ENCODE measurements around the gene CPHXL. TPM values are rescaled to one million over a fixed set of nuclear protein-coding genes. Genes with fewer than 3 reads are reported as not detected.

The CPHXL gene
- total and polyA plus RNA-seq, 9 of the 15 experiments (the other 6 are each of a cell fraction or from before 2014, with no cell fraction given), result not detected

DNA sequence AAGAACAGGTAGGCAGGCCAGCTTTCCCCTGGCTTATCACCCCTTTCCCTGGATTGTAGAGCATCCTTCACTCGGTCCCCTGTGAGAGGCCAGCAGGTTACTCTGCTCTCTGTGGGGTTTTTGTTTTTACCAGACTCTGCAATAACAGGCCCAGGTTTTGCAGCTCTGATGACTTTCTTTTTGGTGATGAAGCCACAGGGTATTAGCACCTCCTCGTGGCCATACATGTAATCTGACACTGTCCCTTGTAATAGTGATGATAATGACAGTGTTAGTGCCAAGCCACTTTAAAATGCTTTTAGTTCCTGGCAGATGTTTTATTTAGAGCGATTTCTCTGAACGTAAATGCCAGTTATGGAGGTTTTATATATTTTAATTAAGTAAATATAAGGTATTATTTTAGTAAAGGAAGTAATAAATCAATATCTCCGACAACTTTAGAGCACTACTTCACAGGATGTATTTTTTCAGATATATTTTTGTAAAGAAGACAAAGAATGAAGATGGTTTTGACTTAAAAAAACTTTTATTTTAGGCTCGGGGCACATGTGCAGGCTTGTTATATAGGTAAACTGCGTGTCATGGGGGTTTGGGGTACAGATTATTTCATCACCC lies 38.0 kb upstream of the CPHXL start (continued):
- TF ChIP-seq, protein P1, sequence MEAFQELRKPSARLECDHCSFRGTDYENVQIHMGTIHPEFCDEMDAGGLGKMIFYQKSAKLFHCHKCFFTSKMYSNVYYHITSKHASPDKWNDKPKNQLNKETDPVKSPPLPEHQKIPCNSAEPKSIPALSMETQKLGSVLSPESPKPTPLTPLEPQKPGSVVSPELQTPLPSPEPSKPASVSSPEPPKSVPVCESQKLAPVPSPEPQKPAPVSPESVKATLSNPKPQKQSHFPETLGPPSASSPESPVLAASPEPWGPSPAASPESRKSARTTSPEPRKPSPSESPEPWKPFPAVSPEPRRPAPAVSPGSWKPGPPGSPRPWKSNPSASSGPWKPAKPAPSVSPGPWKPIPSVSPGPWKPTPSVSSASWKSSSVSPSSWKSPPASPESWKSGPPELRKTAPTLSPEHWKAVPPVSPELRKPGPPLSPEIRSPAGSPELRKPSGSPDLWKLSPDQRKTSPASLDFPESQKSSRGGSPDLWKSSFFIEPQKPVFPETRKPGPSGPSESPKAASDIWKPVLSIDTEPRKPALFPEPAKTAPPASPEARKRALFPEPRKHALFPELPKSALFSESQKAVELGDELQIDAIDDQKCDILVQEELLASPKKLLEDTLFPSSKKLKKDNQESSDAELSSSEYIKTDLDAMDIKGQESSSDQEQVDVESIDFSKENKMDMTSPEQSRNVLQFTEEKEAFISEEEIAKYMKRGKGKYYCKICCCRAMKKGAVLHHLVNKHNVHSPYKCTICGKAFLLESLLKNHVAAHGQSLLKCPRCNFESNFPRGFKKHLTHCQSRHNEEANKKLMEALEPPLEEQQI (IDR thresholded peaks at IDR 0.05), result no peak
- TF ChIP-seq, protein P2, sequence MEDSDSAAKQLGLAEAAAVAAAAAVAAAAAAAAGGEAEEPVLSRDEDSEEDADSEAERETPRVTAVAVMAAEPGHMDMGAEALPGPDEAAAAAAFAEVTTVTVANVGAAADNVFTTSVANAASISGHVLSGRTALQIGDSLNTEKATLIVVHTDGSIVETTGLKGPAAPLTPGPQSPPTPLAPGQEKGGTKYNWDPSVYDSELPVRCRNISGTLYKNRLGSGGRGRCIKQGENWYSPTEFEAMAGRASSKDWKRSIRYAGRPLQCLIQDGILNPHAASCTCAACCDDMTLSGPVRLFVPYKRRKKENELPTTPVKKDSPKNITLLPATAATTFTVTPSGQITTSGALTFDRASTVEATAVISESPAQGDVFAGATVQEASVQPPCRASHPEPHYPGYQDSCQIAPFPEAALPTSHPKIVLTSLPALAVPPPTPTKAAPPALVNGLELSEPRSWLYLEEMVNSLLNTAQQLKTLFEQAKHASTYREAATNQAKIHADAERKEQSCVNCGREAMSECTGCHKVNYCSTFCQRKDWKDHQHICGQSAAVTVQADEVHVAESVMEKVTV (CRISPR knock-in tag; IDR thresholded peaks at IDR 0.05), result peak; percentile 81
- TF ChIP-seq JUND (IDR thresholded peaks at IDR 0.05; ENCODE audit: borderline replicate concordance, low read depth, low read length) (peak; percentile 29; the same call in 1 of the 2 replicates), JUND (tag; IDR thresholded peaks at IDR 0.05; ENCODE audit: borderline replicate concordance, low read depth, low read length) (no peak; the same call in 2 of the 3 replicates), ZNF324 (CRISPR knock-in tag; IDR thresholded peaks at IDR 0.05) (no peak)

DNA sequence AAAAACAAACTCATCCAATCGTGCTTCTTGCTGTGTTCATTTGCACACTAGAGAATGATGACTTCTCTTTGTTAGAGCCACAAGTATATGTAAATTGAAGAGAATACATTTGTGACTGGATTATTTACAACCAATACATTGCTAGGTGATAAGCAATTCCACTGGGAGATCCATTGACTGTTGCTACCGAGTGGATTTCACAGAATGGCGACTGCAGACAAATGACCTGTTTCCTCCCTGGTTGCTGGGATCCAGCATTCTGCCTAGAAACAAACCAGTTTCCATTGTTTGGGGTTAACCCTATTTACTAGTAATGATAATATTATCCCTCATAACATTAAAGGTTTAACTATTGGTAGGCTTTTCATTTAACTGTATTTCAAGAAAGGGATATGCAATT lies 36.9 kb upstream of the CPHXL start:
- no peak for DNase-seq (ENCODE audit: extremely low read depth in 1 of 4, low spot score in 3 of 4)
- Histone ChIP-seq H3K9me3 (replicated peaks; ENCODE audit: control insufficient read depth, insufficient read depth, low read depth, low read length) (no peaks in the 10 kb centered on the region), H3K79me2 (ENCODE audit: control insufficient read depth, insufficient read depth, low read length) (no peaks in the 10 kb centered on the region), H3K36me3 (ENCODE audit: control insufficient read depth, insufficient read depth, low read length) (no peaks in the 10 kb centered on the region), H3K27ac (ENCODE audit: extremely low read depth, low read depth, low read length) (no peak overlapping the region), H4K20me1 (replicated peaks; ENCODE audit: control insufficient read depth, insufficient read depth, low read length) (no peaks in the 10 kb centered on the region), H3K27me3 (ENCODE audit: control insufficient read depth in 2 of 2, insufficient read depth in 2 of 2, low read length in 2 of 2) (no peaks in the 10 kb centered on the region; a peak in 1 of 5 replicates), H3K4me2 (ENCODE audit: insufficient read depth, low read length) (no peak overlapping the region), H3K4me1 (replicated peaks in 1 of 2; ENCODE audit: control insufficient read depth in 2 of 2, insufficient read depth in 2 of 2, low read length in 2 of 2) (no peaks in the 10 kb centered on the region; a peak in 1 of 5 replicates), H2AFZ (ENCODE audit: low read depth, low read length) (no peak overlapping the region), H3K9me1 (ENCODE audit: control insufficient read depth, insufficient read depth, low read length) (no peaks in the 10 kb centered on the region), H3K9ac (ENCODE audit: insufficient read depth in 1 of 2, low read depth in 2 of 2, low read length in 2 of 2) (no peak overlapping the region), H3K4me3 (no peak overlapping the region)
- no peak for FAIRE-seq
- 36% methylated on average over 3 of the region's 3 CpGs for WGBS (ENCODE audit: insufficient coverage, low coverage, missing lambda C conversion rate)
- no peak for TF ChIP-seq GABPB1 (CRISPR knock-in tag; IDR thresholded peaks at IDR 0.05)
- TF ChIP-seq RFX5 (IDR thresholded peaks at IDR 0.05; ENCODE audit: low read depth, low read length), result peak; percentile 27; the same call in 1 of the 2 replicates
- TF ChIP-seq HMG20B (CRISPR knock-in tag; IDR thresholded peaks at IDR 0.05), result no peak
- ChIA-PET POLR2A (interaction anchor here (0.9 kb wide), 1 partner anchor 113 kb away, joined by 7 read pairs; no protein-coding TSS in a partner anchor), CTCF (ENCODE audit: low intra/inter-chr PET ratio) (interaction anchor here (2.0 to 2.6 kb wide), 2 partner anchors 291 to 564 kb away, joined by 7 to 10 read pairs; no protein-coding TSS in a partner anchor)
- intact Hi-C loops (cut with micrococcal nuclease) (loop anchor here (5.0 kb wide), 4 partner anchors 66 to 531 kb away; partner anchors contain the start of genes ADAT1, KARS1 and TERF2IP), in situ Hi-C loops (cut with MboI) (loop anchor here (5.0 to 10.0 kb wide), 2 partner anchors 288 to 561 kb away; no protein-coding TSS in a partner anchor)
- ATAC-seq, result no peak
- no TSS peak for BruUV-seq (replicated peaks)

Measured in K562 (cell line).